HG02981 (cell line): Measurements from ENCODE around the gene SLC12A1.
A peak's percentile ranks its signal among the peaks of the same experiment; 100 is the strongest.

Experiments
- ATAC-seq: cut with Tn5 transposase; IDR thresholded peaks from one replicate; pipeline ENCODE4 v1.9.1; 2021; ENCODE audit warnings: mild to moderate bottlenecking, moderate library complexity; ENCODE audit not compliant: unreplicated experiment

SLC12A1 gene

DNA sequence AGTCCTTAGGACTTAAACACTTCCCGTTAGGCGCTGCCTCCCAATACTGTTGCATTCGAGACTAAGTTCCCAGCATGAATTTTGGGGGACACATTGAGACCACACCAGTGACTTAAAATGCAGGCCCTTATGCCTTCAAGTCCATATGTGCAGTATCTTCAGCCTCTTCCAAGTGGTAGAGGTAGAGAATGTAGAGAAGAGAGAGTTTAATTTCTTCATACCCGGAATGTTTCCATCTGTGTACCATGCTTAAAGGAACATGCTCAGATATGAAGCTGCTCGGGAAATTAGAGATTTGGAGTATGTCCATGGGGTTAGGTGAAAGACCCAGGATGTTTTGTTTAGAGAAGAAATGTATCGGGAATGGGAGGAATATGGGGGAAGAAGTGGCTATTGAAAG is 137.8 kb downstream of the SLC12A1 start:
- no peak for ATAC-seq

- ATAC-seq: no peak
These were observed 139.4 kb downstream of the SLC12A1 start for GRCh38 chr15:48345516-48345915.

DNA sequence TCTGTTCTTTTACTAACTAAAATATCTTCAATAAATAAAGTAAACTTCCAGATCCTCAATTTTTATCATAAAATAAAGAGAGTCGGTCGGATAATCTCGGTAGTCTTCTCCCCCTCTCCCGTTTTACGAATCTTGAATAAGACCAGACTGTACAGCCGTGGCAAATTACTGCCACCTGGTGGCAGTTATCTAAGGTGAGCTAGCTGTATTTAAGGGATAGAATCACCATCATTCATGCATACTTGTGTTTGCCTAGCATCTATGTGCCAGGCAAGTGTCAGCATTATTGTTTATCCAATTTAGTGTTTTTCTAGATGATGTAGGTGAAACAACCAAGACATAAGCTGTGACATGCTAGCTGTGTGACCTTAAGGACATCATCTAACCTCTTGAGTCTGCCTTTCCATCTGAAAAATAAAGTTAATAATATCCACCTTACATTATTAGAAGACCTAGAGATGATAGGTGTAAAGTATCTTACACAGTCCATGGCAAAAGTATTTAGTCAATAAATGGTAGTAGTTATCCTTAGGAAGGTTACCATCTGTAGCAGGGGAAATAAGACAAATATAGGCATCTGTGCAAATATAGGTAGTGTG is 146.5 kb downstream of the SLC12A1 start:
- peak; percentile 67 for ATAC-seq
